ENCODE results near the gene PDE6G.

DNA sequence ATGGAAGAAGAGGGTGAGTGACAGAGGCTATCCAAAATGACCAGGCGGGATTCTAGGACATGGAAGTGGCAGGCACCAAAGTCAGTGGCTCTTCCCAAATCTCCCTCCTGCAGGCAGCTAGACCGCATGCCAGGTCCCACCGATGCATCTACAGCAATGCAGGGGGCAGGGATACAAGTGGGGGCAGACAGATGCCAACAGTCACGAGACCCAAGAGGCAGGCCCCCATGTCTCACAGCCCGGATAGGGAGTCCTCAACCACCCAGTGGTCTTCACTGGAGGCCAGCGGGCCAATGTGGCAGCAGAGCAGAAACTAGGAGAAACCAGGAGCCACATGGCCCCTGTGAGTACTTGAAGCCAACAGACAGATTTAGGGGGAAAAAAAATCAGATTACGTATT is 39.5 kb downstream of the PDE6G start:
- TF ChIP-seq, protein P1, sequence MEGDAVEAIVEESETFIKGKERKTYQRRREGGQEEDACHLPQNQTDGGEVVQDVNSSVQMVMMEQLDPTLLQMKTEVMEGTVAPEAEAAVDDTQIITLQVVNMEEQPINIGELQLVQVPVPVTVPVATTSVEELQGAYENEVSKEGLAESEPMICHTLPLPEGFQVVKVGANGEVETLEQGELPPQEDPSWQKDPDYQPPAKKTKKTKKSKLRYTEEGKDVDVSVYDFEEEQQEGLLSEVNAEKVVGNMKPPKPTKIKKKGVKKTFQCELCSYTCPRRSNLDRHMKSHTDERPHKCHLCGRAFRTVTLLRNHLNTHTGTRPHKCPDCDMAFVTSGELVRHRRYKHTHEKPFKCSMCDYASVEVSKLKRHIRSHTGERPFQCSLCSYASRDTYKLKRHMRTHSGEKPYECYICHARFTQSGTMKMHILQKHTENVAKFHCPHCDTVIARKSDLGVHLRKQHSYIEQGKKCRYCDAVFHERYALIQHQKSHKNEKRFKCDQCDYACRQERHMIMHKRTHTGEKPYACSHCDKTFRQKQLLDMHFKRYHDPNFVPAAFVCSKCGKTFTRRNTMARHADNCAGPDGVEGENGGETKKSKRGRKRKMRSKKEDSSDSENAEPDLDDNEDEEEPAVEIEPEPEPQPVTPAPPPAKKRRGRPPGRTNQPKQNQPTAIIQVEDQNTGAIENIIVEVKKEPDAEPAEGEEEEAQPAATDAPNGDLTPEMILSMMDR (IDR thresholded peaks at IDR 0.05): no peak
- no peak for TF ChIP-seq POLR2A (IDR thresholded peaks at IDR 0.05)
- no peak for TF ChIP-seq EP300 (IDR thresholded peaks at IDR 0.05)
